GM18951 (cell line): ENCODE results near the gene PIGBOS1.

ENCODE experiments used
- POLR2A ChIP-seq: IDR thresholded peaks from 4 replicates; pipeline ENCODE4 v1.6.1; 2011; ENCODE audit warnings: mild to moderate bottlenecking; ENCODE audit not compliant: insufficient read length, insufficient read depth; ENCODE audit errors: extremely low read depth
- in situ Hi-C: fragments of 300-500 bp; cut with MboI; formaldehyde crosslinking; loops from one replicate; pipeline ENCODE4 v1.12.0; 2022; ENCODE audit warnings: low sequenced_read_pairs, mixed read lengths, inconsistent platforms; ENCODE audit not compliant: unreplicated experiment

PIGBOS1 gene

GRCh38 chr15:55270291-55270690 lies 48.6 kb downstream of the PIGBOS1 start:
- no peak for TF ChIP-seq POLR2A
- in situ Hi-C loops: no loop called here

DNA sequence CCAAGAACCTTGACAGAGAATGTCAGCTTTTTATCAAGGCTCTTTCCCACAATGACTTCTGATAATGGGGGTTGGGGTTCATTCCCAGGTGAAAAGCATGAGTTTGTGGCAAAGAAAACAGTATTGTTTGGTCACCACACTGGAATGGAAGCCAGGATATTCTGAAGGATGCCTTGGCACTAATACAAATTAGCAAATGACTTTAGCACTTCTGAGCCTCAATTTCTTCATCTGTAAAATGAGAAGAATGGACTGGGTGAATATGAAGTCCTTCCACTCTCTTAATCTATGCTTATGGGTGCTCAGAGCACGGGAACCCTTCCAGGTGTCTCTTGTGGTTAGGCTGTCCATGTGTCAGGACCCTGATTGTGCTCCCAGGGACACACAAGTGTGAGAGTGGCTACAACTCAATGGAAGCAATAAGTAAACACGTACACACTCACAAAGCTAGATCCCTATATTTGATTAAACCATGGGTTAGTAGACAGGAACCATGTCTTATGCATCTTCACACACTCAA lies 50.7 kb downstream of the PIGBOS1 start:
- in situ Hi-C loops: no loop called here
- TF ChIP-seq POLR2A: no peak

GRCh38 chr15:55267401-55268175 lies 51.3 kb downstream of the PIGBOS1 start:
- no peak for TF ChIP-seq POLR2A

More at GRCh38 chr15:55267401-55268175, 51.3 kb downstream of the PIGBOS1 start:
- in situ Hi-C loops: no loop called here
